Left colon (tissue), 2 donors: Measurements from ENCODE around the gene CYB561. TPM values are rescaled to one million over a fixed set of nuclear protein-coding genes. Genes with fewer than 3 reads are reported as not detected.

Source experiments
- ATAC-seq: fragments of 200-7000 bp; cut with Tn5 transposase; one replicate; pipeline ENCODE4 v1.9.1; 2020; ENCODE audit warnings: mild to moderate bottlenecking, moderate library complexity
- DNase-seq, 2 donors: peaks; one replicate each; pipeline ENCODE4 v3.0.0-alpha.2; 2020
- intact Hi-C, 2 donors: fragments of 100-400 bp; cut with DNase I in 1 of 2; cut with micrococcal nuclease in 1 of 2; formaldehyde crosslinking; loops; one replicate each; pipeline versions ENCODE4 v1.11.2 to v1.14.0; 2022; cut with DNase I, micrococcal nuclease
- total RNA-seq, 2 donors: library from RNA; stranded (reverse); fragmentation: NEBNext Ultra II Directional; extraction: Animal tissue kit (Norgen Biotek cat#: 25700); gene quantifications; one replicate each; pipeline ENCODE4 v1.2.1, GENCODE V29; 2021
- donor health status: DM: no; HTN: no; CAD: no.
- donor health status: DM: yes; HTN: yes; CAD: no.

Gene CYB561
- total RNA-seq, 2 donors from 2014 or later = 59.6 to 66.6 TPM

GRCh38 chr17:63399316-63399715 lies 46.8 kb downstream of the CYB561 start:
- DNase-seq = no peak
- ATAC-seq = peak; percentile 78
- intact Hi-C loops = no loop called here

GRCh38 chr17:63398680-63399079 lies 47.4 kb downstream of the CYB561 start:
- intact Hi-C loops = no loop called here
- DNase-seq (no peak), ATAC-seq (no peak)

GRCh38 chr17:63395075-63395805 lies 50.9 kb downstream of the CYB561 start:
- DNase-seq (no peak), ATAC-seq (no peak)
- intact Hi-C loops = no loop called here

GRCh38 chr17:63390090-63390489 lies 56.0 kb downstream of the CYB561 start:
- no peak for ATAC-seq
- intact Hi-C loops = no loop called here
- DNase-seq = no peak

- intact Hi-C loops = no loop called here
- DNase-seq = no peak
- ATAC-seq = no peak
Measured at GRCh38 chr17:63387656-63388340, 58.3 kb downstream of the CYB561 start.

- DNase-seq (no peak), ATAC-seq (no peak)
- intact Hi-C loops = no loop called here
Measured at GRCh38 chr17:63382826-63383225, 63.3 kb downstream of the CYB561 start.

Other genes with a start within 250 kb of the CYB561 start
- 10 to 100 TPM; 27.7 to 31.9 TPM for gene ACE, start 30.8 kb upstream of the CYB561 start, total RNA-seq
- gene KCNH6, start 77.1 kb upstream of the CYB561 start, total RNA-seq = 1 to 10 TPM in 1 of 2 donors, under 1 TPM in 1; 0.58 to 1.1 TPM
- 10 to 100 TPM; 74.0 to 91.2 TPM for gene DCAF7, start 104.2 kb upstream of the CYB561 start, total RNA-seq
- gene TACO1, start 154.6 kb upstream of the CYB561 start, total RNA-seq = 10 to 100 TPM; 36.0 to 39.6 TPM
- 10 to 100 TPM; 12.8 to 16.1 TPM for gene MAP3K3, start 176.1 kb upstream of the CYB561 start, total RNA-seq